ENCODE results near the gene RICTOR. TPM values are rescaled to one million over a fixed set of nuclear protein-coding genes. Genes with fewer than 3 reads are reported as not detected.

Gene RICTOR, protein sequence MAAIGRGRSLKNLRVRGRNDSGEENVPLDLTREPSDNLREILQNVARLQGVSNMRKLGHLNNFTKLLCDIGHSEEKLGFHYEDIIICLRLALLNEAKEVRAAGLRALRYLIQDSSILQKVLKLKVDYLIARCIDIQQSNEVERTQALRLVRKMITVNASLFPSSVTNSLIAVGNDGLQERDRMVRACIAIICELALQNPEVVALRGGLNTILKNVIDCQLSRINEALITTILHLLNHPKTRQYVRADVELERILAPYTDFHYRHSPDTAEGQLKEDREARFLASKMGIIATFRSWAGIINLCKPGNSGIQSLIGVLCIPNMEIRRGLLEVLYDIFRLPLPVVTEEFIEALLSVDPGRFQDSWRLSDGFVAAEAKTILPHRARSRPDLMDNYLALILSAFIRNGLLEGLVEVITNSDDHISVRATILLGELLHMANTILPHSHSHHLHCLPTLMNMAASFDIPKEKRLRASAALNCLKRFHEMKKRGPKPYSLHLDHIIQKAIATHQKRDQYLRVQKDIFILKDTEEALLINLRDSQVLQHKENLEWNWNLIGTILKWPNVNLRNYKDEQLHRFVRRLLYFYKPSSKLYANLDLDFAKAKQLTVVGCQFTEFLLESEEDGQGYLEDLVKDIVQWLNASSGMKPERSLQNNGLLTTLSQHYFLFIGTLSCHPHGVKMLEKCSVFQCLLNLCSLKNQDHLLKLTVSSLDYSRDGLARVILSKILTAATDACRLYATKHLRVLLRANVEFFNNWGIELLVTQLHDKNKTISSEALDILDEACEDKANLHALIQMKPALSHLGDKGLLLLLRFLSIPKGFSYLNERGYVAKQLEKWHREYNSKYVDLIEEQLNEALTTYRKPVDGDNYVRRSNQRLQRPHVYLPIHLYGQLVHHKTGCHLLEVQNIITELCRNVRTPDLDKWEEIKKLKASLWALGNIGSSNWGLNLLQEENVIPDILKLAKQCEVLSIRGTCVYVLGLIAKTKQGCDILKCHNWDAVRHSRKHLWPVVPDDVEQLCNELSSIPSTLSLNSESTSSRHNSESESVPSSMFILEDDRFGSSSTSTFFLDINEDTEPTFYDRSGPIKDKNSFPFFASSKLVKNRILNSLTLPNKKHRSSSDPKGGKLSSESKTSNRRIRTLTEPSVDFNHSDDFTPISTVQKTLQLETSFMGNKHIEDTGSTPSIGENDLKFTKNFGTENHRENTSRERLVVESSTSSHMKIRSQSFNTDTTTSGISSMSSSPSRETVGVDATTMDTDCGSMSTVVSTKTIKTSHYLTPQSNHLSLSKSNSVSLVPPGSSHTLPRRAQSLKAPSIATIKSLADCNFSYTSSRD (N-terminal part only)
- total RNA-seq = 11.2 and 12.5 TPM in 2 replicates

GRCh38 chr5:39074017-39074814, at the start of gene RICTOR:
Gene RICTOR (minus strand): TSS chr5:39074399. CDS start chr5:39074377, 22 bp downstream.

Other genes with a start within 250 kb of the RICTOR start
- gene OSMR, start 228.4 kb downstream of the RICTOR start, total RNA-seq = 7.3 and 8.2 TPM in 2 replicates
- gene FYB1, start 145.2 kb upstream of the RICTOR start, total RNA-seq = not detected in 2 replicates

Measured in mammary microvascular endothelial cell (primary cell).